VCaP (cell line): ENCODE results near the gene FOXP4.

Experiments
- H3K27ac ChIP-seq: fragments of 450-650 bp; 2 replicates; pipeline ENCODE4 v1.5.1; 2017
- TF ChIP-seq, protein P1 (sequence below): fragments of 450-650 bp; conservative IDR thresholded peaks from 2 replicates; pipeline ENCODE4 v1.5.1; 2017; ENCODE audit warnings: mild to moderate bottlenecking, moderate library complexity

The FOXP4 gene

DNA sequence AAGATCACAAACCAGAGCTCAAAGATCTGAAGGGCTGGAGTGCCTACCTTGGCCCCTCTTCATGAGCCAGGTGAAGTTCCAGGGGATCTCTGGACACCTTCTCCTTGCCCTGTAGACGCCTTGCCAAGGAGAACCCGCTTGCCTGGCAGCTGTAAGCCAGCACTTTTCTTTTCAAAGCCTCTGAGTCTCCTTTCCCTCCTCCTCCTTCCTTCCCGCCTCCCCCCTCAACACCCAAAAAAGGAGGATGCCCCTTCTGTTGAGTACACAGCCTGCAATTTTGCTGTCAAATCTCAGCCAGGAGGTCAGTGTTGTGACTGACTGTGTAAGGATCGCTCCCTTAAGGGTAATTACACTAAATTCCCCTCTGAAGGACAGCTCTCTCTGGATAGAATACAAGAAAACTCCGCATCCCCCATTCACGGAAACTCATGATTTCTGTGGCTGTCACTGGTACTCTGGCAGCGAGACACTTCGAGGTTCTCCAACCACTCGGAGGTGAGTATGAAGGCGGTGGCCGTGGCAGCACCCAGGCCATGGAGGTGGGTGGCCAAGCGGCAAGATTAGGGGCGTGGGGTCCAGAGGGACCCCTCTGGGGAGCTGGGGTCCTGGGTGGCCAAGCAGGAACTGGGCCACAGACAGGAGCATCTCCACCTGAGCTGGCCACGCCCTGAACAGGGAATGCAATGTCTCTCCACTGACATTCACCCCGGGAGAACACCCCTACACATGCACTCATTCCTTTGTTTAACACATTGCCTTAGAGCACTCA, 23.2 kb upstream of the FOXP4 start:
- H3K27ac ChIP-seq = no peak overlapping the region
- TF ChIP-seq, protein P1, sequence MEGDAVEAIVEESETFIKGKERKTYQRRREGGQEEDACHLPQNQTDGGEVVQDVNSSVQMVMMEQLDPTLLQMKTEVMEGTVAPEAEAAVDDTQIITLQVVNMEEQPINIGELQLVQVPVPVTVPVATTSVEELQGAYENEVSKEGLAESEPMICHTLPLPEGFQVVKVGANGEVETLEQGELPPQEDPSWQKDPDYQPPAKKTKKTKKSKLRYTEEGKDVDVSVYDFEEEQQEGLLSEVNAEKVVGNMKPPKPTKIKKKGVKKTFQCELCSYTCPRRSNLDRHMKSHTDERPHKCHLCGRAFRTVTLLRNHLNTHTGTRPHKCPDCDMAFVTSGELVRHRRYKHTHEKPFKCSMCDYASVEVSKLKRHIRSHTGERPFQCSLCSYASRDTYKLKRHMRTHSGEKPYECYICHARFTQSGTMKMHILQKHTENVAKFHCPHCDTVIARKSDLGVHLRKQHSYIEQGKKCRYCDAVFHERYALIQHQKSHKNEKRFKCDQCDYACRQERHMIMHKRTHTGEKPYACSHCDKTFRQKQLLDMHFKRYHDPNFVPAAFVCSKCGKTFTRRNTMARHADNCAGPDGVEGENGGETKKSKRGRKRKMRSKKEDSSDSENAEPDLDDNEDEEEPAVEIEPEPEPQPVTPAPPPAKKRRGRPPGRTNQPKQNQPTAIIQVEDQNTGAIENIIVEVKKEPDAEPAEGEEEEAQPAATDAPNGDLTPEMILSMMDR = no peak

DNA sequence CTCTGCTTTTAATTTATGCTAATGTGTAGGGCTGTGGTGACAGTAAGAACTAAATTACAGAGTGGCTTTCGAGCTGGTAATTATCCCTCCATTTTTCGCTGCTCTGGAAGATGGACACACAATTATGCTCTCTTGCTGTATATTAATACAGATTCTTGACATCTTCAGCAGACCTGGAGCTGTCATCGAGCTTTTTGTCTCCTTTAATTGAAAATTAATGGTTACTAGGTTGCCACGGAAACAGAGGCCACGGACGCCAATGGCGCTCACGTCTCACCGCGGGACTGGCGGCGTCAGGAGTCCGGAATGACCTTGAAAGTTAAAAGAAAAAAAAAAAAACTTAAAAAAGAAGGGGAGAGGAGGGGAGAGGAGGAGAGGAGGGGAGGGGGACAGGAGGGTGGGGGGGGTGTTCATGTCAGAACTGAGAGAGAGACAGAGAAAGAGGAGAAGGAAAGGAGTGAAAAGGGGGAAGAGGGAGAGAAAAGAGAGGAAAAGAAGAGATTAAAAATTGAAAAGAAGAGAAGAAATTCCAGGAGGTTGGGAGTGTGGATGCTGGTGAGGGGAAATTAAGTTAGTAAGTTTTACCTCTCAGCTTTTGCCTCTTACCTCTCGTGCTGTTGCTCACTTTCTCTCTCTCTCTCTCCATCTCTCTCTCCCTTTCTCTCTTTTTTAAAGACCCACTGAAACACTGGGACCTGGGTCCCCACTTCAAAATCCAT, 22.1 kb upstream of the FOXP4 start:
- TF ChIP-seq, protein P1 = no peak
- no peak overlapping the region for H3K27ac ChIP-seq

- H3K27ac ChIP-seq = no peak overlapping the region
- TF ChIP-seq, protein P1 = no peak
These were observed 21.6 kb upstream of the FOXP4 start for GRCh38 chr6:41524634-41525011.

DNA sequence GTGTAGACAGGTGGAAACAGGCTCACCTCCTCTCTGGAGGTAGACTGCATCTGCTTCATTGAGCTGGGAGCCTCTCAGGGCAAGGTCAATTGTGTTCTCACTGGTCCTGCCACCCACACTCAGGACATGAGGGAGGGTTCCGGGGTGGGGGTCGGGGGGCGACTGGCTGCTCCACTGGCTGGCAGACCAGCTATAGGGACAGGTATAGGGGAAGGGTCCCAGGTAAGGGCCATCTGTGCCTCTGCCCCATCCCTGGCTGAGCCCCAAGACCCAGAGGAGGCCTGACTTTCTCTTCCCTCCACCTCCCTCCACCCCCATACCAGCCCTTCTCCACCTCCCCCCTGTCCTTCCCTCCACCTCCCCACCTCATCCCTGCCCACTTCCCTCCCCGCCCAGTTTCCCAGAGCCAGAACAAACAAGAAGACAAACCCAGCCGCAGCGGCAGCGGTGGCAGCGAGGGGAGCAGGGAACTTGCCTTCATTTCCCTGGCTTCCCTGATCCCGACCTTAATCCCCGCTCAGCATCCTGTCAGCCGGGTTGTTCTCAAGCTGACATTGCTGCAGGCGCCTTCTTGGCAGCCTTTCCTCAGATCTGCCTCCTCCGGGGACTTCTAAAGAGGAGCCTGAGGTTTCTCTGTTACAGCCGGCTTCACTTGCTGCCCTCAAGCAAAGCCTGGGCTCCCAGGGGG, 18.3 kb upstream of the FOXP4 start:
- TF ChIP-seq, protein P1 = no peak
- H3K27ac ChIP-seq = no peak overlapping the region

DNA sequence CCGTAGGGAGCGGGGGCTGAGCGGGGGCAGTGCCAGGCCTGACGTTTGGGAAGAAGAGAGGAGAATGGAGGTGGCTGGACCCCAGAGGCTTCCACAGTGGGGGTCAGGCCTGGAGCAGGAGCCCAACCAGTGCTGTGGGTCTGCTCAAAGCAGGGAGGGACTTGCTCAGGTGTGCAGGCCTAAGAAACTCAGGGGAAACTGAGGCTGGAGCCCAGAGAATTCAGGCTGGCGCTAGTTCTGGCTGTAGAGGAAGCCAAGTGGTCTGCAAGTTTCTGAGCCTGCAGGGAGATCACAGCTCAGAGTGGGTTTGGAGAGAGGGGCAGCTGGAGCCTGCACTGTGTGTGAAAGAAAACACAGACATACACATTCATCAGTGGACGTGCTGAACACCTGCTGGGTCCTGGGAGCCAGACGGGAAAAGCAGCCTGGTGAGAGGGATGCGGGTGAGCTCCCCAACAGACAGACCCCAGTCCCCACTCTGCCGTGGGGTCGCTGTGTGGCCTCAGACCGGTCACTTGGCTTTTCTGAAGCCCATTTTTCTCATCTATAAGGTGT, 17.7 kb upstream of the FOXP4 start:
- H3K27ac ChIP-seq = no peak overlapping the region
- TF ChIP-seq, protein P1 = no peak

DNA sequence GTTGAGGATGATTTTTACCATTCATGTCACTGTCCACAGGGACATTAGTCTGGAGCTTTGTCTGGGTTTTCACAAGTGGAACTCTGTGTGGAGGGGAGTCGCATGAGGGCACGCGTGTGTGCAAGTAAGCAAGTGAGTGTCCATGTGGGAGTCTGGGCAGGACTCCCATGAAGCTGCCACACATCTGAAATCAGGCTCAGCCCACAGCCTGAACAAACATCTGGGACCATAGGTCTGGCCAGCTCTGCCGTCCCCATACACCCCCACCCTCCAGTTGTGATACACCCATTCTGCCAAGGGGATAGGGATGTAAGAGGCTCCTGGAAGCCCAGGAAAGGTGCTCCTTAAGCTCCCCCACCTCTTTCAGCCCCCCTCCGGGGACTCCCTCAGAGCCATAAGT, 17.1 kb upstream of the FOXP4 start:
- TF ChIP-seq, protein P1 = no peak
- H3K27ac ChIP-seq = no peak overlapping the region

DNA sequence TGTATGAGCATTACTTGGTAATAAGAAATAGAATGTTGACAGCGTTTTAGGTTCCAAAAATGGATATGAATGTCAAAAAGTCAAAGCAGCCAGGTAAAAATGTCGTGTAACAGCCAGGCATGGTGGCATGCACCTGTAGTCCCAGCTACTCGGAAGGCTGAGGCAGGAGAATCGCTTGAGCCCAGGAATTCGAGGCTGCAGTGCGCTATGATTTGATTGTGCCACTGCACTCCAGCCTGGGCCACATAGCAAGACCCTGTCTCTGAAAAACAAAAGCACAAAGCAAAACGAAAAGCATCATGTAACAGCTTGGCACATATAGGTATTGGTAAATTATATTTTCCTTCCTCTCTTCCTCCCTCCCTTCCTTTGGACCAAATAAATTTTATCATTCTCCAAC, 16.2 kb upstream of the FOXP4 start:
- TF ChIP-seq, protein P1 = no peak
- H3K27ac ChIP-seq = no peak overlapping the region
